Measurements from ENCODE around the gene APEH.

APEH gene

GRCh38 chr3:49652218-49652902 is 21.8 kb upstream of the APEH start:
- no peaks in the 10 kb centered on the region for H3K36me3 ChIP-seq (replicated peaks)
- in situ Hi-C loops (cut with HindIII; ENCODE audit: low pct_ligation_motif_present, low sequenced_read_pairs), result loop anchor here (25.0 kb wide), 1 partner anchor 90 kb away; the partner anchor contains the start of gene BSN
- no peak for TF ChIP-seq CTCF (IDR thresholded peaks at IDR 0.05; ENCODE audit: low read depth, low read length, missing control alignments)
- no peaks in the 10 kb centered on the region for H3K27me3 ChIP-seq (replicated peaks)
- H3K4me3 ChIP-seq (ENCODE audit: low read depth, low read length), result no peak overlapping the region
- no peak for DNase-seq
- H3K27ac ChIP-seq, result no peak overlapping the region

GRCh38 chr3:49652903-49653415 is 21.2 kb upstream of the APEH start:
- no peaks in the 10 kb centered on the region for H3K27me3 ChIP-seq (replicated peaks)
- H3K36me3 ChIP-seq (replicated peaks), result no peaks in the 10 kb centered on the region
- H3K4me3 ChIP-seq (ENCODE audit: low read depth, low read length), result no peak overlapping the region
- in situ Hi-C loops (cut with HindIII; ENCODE audit: low pct_ligation_motif_present, low sequenced_read_pairs), result loop anchor here (25.0 kb wide), 1 partner anchor 91 kb away; the partner anchor contains the start of gene BSN
- no peak for TF ChIP-seq CTCF (IDR thresholded peaks at IDR 0.05; ENCODE audit: low read depth, low read length, missing control alignments)
- DNase-seq, result no peak
- no peak overlapping the region for H3K27ac ChIP-seq

- H3K4me3 ChIP-seq (ENCODE audit: low read depth, low read length), result no peak overlapping the region
- no peaks in the 10 kb centered on the region for H3K36me3 ChIP-seq (replicated peaks)
- H3K27me3 ChIP-seq (replicated peaks), result no peaks in the 10 kb centered on the region
- no peak for DNase-seq
- no peak for TF ChIP-seq CTCF (IDR thresholded peaks at IDR 0.05; ENCODE audit: low read depth, low read length, missing control alignments)
- in situ Hi-C loops (cut with HindIII; ENCODE audit: low pct_ligation_motif_present, low sequenced_read_pairs), result loop anchor here (25.0 kb wide), 1 partner anchor 91 kb away; the partner anchor contains the start of gene BSN
- no peak overlapping the region for H3K27ac ChIP-seq
Observed at GRCh38 chr3:49653621-49654020, 20.5 kb upstream of the APEH start.

GRCh38 chr3:49654176-49654825 is 19.9 kb upstream of the APEH start:
- H3K36me3 ChIP-seq (replicated peaks), result no peaks in the 10 kb centered on the region
- in situ Hi-C loops (cut with HindIII; ENCODE audit: low pct_ligation_motif_present, low sequenced_read_pairs), result loop anchor here (25.0 kb wide), 1 partner anchor 92 kb away; the partner anchor contains the start of gene BSN

GRCh38 chr3:49654955-49655556 is 19.1 kb upstream of the APEH start:
- in situ Hi-C loops (cut with HindIII; ENCODE audit: low pct_ligation_motif_present, low sequenced_read_pairs), result loop anchor here (25.0 kb wide), 1 partner anchor 93 kb away; the partner anchor contains the start of gene BSN
- DNase-seq, result no peak
- no peak overlapping the region for H3K4me3 ChIP-seq (ENCODE audit: low read depth, low read length)
- H3K27ac ChIP-seq, result no peak overlapping the region
- H3K27me3 ChIP-seq (replicated peaks), result no peaks in the 10 kb centered on the region
- no peak for TF ChIP-seq CTCF (IDR thresholded peaks at IDR 0.05; ENCODE audit: low read depth, low read length, missing control alignments)
- no peaks in the 10 kb centered on the region for H3K36me3 ChIP-seq (replicated peaks)

More at GRCh38 chr3:49654176-49654825, 19.9 kb upstream of the APEH start:
- H3K27me3 ChIP-seq (replicated peaks), result no peaks in the 10 kb centered on the region
- H3K27ac ChIP-seq, result no peak overlapping the region
- TF ChIP-seq CTCF (IDR thresholded peaks at IDR 0.05; ENCODE audit: low read depth, low read length, missing control alignments), result no peak
- H3K4me3 ChIP-seq (ENCODE audit: low read depth, low read length), result no peak overlapping the region
- DNase-seq, result no peak
